Right lobe of liver (tissue), 6 donors: ENCODE results near the gene CACHD1. TPM values are rescaled to one million over a fixed set of nuclear protein-coding genes. Genes with fewer than 3 reads are reported as not detected.

Experiments
- ATAC-seq, 4 donors: fragments of 200-7000 bp; cut with Tn5 transposase; one replicate each; pipeline ENCODE4 v1.9.1; 2020; ENCODE audit warnings: mild to moderate bottlenecking in 4 of 4, moderate library complexity in 4 of 4
- DNase-seq, 3 donors: peaks; one replicate each; pipeline ENCODE4 v3.0.0-alpha.2; 2020
- H3K27ac ChIP-seq, 3 donors: fragments of 200-600 bp; one replicate each; pipeline ENCODE4 v1.8.0; 2022
- H3K27me3 ChIP-seq, 2 donors: fragments of 200-600 bp; one replicate each; pipeline ENCODE4 v1.8.0; 2022
- H3K36me3 ChIP-seq, 4 donors: fragments of 200-600 bp; sonication (generic) in 1 of 4; one replicate each; pipeline versions ENCODE4 v1.5.1 to v1.8.0; 2017 to 2022; ENCODE audit warnings: control low read depth in 1 of 4
- H3K4me1 ChIP-seq, 4 donors: fragments of 200-600 bp; sonication (generic) in 1 of 4; one replicate each; pipeline versions ENCODE4 v1.5.1 to v1.8.0; 2017 to 2022; ENCODE audit warnings: control low read depth in 1 of 4
- H3K4me3 ChIP-seq, 3 donors: fragments of 200-600 bp; one replicate each; pipeline ENCODE4 v1.8.0; 2022
- H3K9me3 ChIP-seq, 4 donors: fragments of 200-600 bp; sonication (generic) in 1 of 4; one replicate each; pipeline versions ENCODE4 v1.5.1 to v1.8.0; 2017 to 2022; ENCODE audit warnings: control low read depth in 1 of 4
- CTCF ChIP-seq, 4 donors: fragments of 200-600 bp in 3 of 4; fragments of 450-650 bp in 1 of 4; IDR thresholded peaks; one replicate each; pipeline versions ENCODE4 v1.5.1 to v1.8.0; 2016 to 2022; ENCODE audit warnings: antibody characterized with exemption in 4 of 4, mild to moderate bottlenecking in 2 of 4
- POLR2A ChIP-seq: fragments of 450-650 bp; IDR thresholded peaks from one replicate; pipeline ENCODE4 v1.6.1; 2017; ENCODE audit warnings: antibody characterized with exemption, mild to moderate bottlenecking
- WGBS: methylation state at CpG from one replicate; pipeline ENCODE4 v1.1.6; 2018; ENCODE audit warnings: low coverage, low lambda C conversion rate; ENCODE audit not compliant: insufficient coverage; ENCODE audit errors: missing lambda C conversion rate; 5-methylcytosine and 5-hydroxymethylcytosine counted together
- intact Hi-C, 2 donors: fragments of 100-400 bp; cut with DNase I; formaldehyde crosslinking; loops; one replicate each; pipeline versions ENCODE4 v1.11.2 to v1.14.1; 2022
- total RNA-seq, 6 experiments: library from RNA; depleted of rRNA in 2 of 6; stranded (reverse); fragments of >200 nt in 2 of 6; fragmentation: NEBNext Ultra II Directional in 3 of 6; extraction: Animal tissue kit (Norgen Biotek cat#: 25700) in 3 of 6; gene quantifications; one replicate each; pipeline versions ENCODE4 v1.1.0 to v1.2.4, GENCODE V29; 2016 to 2023
- donor health status: DM: no; HTN: yes; CAD: no.
- donor health status: DM: no; HTN: no; CAD: no.
- donor health status: DM: no; HTN: no; CAD: no.
- donor health status: DM: no; HTN: yes; CAD: no.
- donor health status: DM: no; HTN: yes; CAD: no.

The CACHD1 gene
- total RNA-seq, 6 experiments from 2014 or later: 0.59 to 3.0 (median 1.3) TPM

DNA sequence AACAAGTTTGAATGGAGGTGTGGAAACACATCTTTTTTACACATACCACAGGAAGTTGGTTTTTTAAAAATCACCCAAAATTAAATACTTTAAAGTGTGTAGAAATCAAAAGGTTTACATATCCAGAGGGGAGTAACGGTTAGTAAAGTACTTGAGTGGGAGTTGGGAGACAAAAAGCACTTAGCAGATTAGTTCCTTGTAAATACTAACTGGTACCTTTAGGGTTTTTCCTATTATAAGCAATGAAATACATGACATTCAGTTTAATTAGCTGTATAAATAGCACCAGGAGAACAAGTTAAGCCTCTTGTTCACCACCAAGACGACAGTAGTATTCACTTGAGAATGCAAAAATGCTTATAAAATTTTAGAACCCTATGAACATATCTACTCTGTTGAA is 251.2 kb downstream of the CACHD1 start:
- no peak for TF ChIP-seq POLR2A
- TF ChIP-seq CTCF (IDR thresholded peaks at IDR 0.05): no peak
- H3K27ac ChIP-seq: no peak overlapping the region
- H3K4me1 ChIP-seq: no peaks in the 10 kb centered on the region
- 48% methylated on average over 2 of the region's 2 CpGs for WGBS
- ATAC-seq (no peak), DNase-seq (no peak)
- H3K36me3 ChIP-seq: no peaks in the 10 kb centered on the region
- peaks cover 0 to 2% of the 10 kb centered on the region in 2 donors for H3K27me3 ChIP-seq
- intact Hi-C loops: no loop called here
- H3K9me3 ChIP-seq: no peaks in the 10 kb centered on the region
- H3K4me3 ChIP-seq: no peak overlapping the region

- no peak overlapping the region for H3K27ac ChIP-seq
These were observed 251.7 kb downstream of the CACHD1 start for GRCh38 chr1:64721576-64722145.

GRCh38 chr1:64727861-64728260 is 257.9 kb downstream of the CACHD1 start:
- Histone ChIP-seq H3K36me3 (no peaks in the 10 kb centered on the region), H3K4me1 (no peaks in the 10 kb centered on the region)
- ATAC-seq: no peak

More at GRCh38 chr1:64721576-64722145, 251.7 kb downstream of the CACHD1 start:
- no peak for DNase-seq
- Histone ChIP-seq H3K9me3 (no peaks in the 10 kb centered on the region), H3K36me3 (no peaks in the 10 kb centered on the region), H3K4me1 (no peaks in the 10 kb centered on the region), H3K4me3 (no peak overlapping the region), H3K27me3 (no peaks in the 10 kb centered on the region)
- intact Hi-C loops: no loop called here
- TF ChIP-seq CTCF (IDR thresholded peaks at IDR 0.05): no peak
- ATAC-seq: no peak
- 82% methylated on average over 2 of the region's 2 CpGs for WGBS

DNA sequence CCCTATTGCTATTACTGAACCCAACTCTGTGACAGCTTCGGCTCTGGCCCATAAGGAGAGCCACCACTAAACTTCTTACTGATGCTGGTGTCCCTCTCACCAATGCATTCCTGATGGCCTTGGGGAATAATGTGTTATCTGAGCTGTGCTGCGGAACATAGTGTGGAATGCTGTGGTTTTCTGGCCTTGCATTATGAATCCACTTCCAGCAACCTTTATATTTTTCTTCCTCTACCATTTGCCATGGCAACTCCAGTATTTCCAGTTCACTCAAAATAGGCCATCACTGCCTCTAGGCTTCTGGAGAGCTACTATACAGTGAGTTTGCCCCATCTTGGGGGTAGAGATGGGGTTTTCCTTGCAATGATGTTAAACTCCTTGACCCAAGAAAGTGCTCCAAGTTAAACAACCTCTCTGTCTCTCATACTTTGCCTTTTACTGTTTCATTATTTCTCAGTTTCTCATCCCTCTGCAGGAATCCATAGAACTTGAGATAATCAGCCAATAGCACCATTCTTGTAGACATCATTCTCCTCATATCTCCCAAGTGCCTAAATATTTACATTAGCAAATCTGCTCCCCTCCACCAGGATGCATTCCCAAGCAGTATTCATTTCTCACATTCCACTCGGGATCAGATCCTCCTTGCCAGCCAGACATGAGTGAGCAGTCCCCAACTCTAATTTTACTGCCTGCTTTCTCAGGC is 263.8 kb downstream of the CACHD1 start:
- intact Hi-C loops: no loop called here
- 74% methylated on average over 3 of the region's 3 CpGs for WGBS
- ATAC-seq: no peak
- Histone ChIP-seq H3K27me3 (no peaks in the 10 kb centered on the region), H3K4me1 (no peaks in the 10 kb centered on the region), H3K27ac (no peak overlapping the region), H3K36me3 (no peaks in the 10 kb centered on the region), H3K9me3 (no peaks in the 10 kb centered on the region), H3K4me3 (no peak overlapping the region)
- no peak for DNase-seq
- TF ChIP-seq POLR2A (no peak), CTCF (IDR thresholded peaks at IDR 0.05) (no peak)

More at GRCh38 chr1:64727861-64728260, 257.9 kb downstream of the CACHD1 start:
- WGBS: 88% methylated on average over 1 of the region's 1 CpG
- Histone ChIP-seq H3K9me3 (no peaks in the 10 kb centered on the region), H3K4me3 (no peak overlapping the region), H3K27ac (no peak overlapping the region), H3K27me3 (no peaks in the 10 kb centered on the region)
- intact Hi-C loops: no loop called here
- no peak for DNase-seq
- no peak for TF ChIP-seq CTCF (IDR thresholded peaks at IDR 0.05)
- no peak for TF ChIP-seq POLR2A
